BJ (cell line): Measurements from ENCODE around the gene ARID5B. TPM values are rescaled to one million over a fixed set of nuclear protein-coding genes. Genes with fewer than 3 reads are reported as not detected.
A peak's percentile ranks its signal among the peaks of the same experiment; 100 is the strongest.
"Not testable (repeated sequence)": the region's sequence is repeated elsewhere in the genome, so short reads cannot be mapped to it uniquely, and the experiment has no call there.

Experiments
- CTCF ChIA-PET: fragments of 350-600 bp; formaldehyde crosslinking; extraction: SDS; loops from one replicate; lab custom pipeline; 2021; ENCODE audit warnings: antibody characterized with exemption, inconsistent platforms; lab: Yijun Ruan, JAX
- POLR2A ChIA-PET: fragments of 300-600 bp; sonication (Branson Sonifier 250); formaldehyde crosslinking; extraction: SDS; loops from one replicate; lab custom pipeline; 2021; ENCODE audit warnings: antibody characterized with exemption; lab: Charles Lee
- DNase-seq: peaks from one replicate; pipeline ENCODE4 v3.0.0-alpha.2; 2011; ENCODE audit warnings: low read depth
- H3K27me3 ChIP-seq: 2 replicates; pipeline ENCODE4 v1.6.0; 2011; ENCODE audit warnings: low read length; ENCODE audit not compliant: control insufficient read depth, insufficient read depth
- H3K36me3 ChIP-seq: 2 replicates; pipeline ENCODE4 v1.5.1; 2011; ENCODE audit warnings: low read length; ENCODE audit not compliant: control insufficient read depth, insufficient read depth
- H3K4me3 ChIP-seq: 2 replicates; pipeline ENCODE4 v1.5.1; 2011; ENCODE audit warnings: low read depth, mild to moderate bottlenecking, control low read depth, low read length
- polyA plus RNA-seq: library from polyadenylated mRNA; depleted of rRNA; stranded (reverse); fragments of >200 nt; gene quantifications from 2 replicates; pipeline ENCODE4 v1.2.3, GENCODE V29; 2011
- TF ChIP-seq, protein P1 (sequence below): IDR thresholded peaks from 2 replicates; pipeline ENCODE4 v1.5.1; 2011; ENCODE audit warnings: low read depth, mild to moderate bottlenecking, control low read depth, inconsistent platforms, low read length, moderate library complexity; ENCODE audit not compliant: insufficient read depth

Gene ARID5B
- polyA plus RNA-seq, 1 experiment: 73.8 TPM

GRCh38 chr10:61973906-61974305, 72.4 kb downstream of the ARID5B start:
- POLR2A ChIA-PET: no interaction called here

DNA sequence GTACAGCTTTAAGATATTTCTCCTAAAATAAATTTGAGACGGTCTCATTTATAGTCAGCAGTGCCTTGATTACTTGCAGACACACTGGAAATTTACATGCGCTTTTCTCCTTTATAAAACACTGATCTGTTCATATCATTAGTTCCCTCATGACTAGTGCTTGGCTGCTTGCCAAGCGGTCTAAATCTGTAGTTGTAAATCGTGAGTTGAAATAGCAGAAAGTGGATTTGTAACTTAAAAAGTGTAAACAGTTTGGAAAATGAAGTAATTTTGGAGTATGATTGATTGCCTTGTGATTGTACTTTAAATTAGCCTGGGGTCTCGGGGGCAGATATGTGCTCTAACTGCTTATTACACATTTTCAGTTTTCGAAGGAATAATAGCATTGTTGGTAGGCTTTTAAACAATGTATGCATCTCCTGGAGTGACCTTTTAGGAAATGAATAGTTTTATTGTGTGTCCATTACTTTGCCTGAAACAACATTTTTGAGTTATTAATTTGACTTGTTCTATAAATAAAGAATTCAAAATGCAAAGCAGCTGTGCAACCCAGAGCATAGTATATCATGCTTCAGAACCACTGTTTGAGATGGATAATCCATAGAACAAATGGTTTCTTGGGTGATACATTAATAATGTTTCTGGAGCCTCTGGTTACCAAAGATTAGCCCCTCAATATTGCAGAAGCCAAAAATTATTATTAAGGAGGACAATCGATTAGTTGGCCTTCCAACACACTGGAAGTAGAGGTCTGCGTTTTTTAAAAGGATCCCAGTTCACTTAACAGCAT, 73.3 kb downstream of the ARID5B start:
- Histone ChIP-seq H3K27me3 (no peaks in the 10 kb centered on the region), H3K4me3 (no peak overlapping the region), H3K36me3 (no peaks in the 10 kb centered on the region)
- TF ChIP-seq, protein P1, sequence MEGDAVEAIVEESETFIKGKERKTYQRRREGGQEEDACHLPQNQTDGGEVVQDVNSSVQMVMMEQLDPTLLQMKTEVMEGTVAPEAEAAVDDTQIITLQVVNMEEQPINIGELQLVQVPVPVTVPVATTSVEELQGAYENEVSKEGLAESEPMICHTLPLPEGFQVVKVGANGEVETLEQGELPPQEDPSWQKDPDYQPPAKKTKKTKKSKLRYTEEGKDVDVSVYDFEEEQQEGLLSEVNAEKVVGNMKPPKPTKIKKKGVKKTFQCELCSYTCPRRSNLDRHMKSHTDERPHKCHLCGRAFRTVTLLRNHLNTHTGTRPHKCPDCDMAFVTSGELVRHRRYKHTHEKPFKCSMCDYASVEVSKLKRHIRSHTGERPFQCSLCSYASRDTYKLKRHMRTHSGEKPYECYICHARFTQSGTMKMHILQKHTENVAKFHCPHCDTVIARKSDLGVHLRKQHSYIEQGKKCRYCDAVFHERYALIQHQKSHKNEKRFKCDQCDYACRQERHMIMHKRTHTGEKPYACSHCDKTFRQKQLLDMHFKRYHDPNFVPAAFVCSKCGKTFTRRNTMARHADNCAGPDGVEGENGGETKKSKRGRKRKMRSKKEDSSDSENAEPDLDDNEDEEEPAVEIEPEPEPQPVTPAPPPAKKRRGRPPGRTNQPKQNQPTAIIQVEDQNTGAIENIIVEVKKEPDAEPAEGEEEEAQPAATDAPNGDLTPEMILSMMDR: no peak
- ChIA-PET CTCF (interaction anchor here (1.0 to 1.8 kb wide), 4 partner anchors 10 to 64 kb away, joined by 3 to 7 read pairs (median 5); no protein-coding TSS in a partner anchor), POLR2A (no interaction called here)
- DNase-seq: no peak

More at GRCh38 chr10:61973906-61974305, 72.4 kb downstream of the ARID5B start:
- Histone ChIP-seq H3K4me3 (no peak overlapping the region), H3K27me3 (no peaks in the 10 kb centered on the region), H3K36me3 (no peaks in the 10 kb centered on the region)
- no peak for DNase-seq
- CTCF ChIA-PET: interaction anchor here (0.7 kb wide), 1 partner anchor 608 kb away, joined by 3 read pairs; no protein-coding TSS in a partner anchor
- TF ChIP-seq, protein P1: no peak

- Histone ChIP-seq H3K36me3 (no peaks in the 10 kb centered on the region), H3K4me3 (no peak overlapping the region), H3K27me3 (no peaks in the 10 kb centered on the region)
- POLR2A ChIA-PET: no interaction called here
- CTCF ChIA-PET: interaction anchor here (0.8 to 1.8 kb wide), 5 partner anchors 9 to 63 kb away, joined by 3 to 7 read pairs (median 4); no protein-coding TSS in a partner anchor
- TF ChIP-seq, protein P1: no peak
- DNase-seq: peak; percentile 60
These were observed 74.0 kb downstream of the ARID5B start for GRCh38 chr10:61975391-61975932.

GRCh38 chr10:61976951-61977721, 75.6 kb downstream of the ARID5B start:
- CTCF ChIA-PET, H3K27me3 ChIP-seq, H3K36me3 ChIP-seq, POLR2A ChIA-PET, H3K4me3 ChIP-seq, DNase-seq: not testable (repeated sequence)

DNA sequence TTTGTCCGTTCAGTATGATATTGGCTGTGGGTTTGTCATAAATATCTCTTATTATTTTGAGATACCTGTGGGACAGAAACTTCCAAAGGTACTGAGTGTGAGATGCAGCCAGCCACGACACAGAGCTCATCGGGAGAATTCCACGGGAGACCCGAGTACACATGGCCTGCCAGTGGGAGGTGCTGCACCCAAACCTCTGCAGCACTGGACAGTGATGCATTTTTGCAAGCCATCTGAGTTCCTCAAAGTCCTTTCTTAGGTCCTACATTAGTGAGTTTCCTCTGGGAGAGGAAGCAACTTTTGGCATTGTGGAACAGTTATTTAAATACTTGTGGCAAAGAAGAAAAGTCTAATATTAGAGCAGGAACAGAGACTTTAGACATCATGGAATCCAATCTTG, 77.5 kb downstream of the ARID5B start:
- TF ChIP-seq, protein P1: no peak
- ChIA-PET CTCF (no interaction called here), POLR2A (no interaction called here)
- Histone ChIP-seq H3K36me3 (no peaks in the 10 kb centered on the region), H3K27me3 (no peaks in the 10 kb centered on the region), H3K4me3 (no peak overlapping the region)
- DNase-seq: no peak
